ENCODE measurements around the gene RHAG.

RHAG gene

DNA sequence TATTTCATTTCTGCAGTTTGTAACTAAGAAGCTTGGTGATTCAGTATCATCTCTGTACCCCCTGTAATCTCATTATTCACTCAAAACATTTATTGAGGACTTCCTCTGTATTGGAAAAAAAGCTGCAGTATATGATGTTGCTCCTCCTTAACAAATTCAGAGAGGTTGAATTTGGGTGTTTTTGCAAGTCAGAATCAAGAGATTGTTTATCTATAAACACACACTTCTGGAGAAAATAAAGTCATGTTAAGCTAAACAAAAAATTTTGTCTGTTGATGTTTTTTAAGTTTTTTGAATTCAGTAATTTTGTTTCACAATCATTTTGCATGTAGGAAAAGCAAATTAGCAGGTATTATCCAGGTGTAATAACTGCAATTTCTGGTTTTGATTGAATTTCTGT lies 11.4 kb upstream of the RHAG start:
- no peak for TF ChIP-seq FOXP2 (optimal IDR thresholded peaks at IDR 0.05; ENCODE audit: borderline replicate concordance, extremely low read depth, extremely low read length, insufficient read depth)
- no peak for TF ChIP-seq SIN3A (IDR thresholded peaks at IDR 0.05; ENCODE audit: borderline replicate concordance, insufficient read depth, low read length)
- no peak for TF ChIP-seq TAF1 (IDR thresholded peaks at IDR 0.05; ENCODE audit: borderline replicate concordance, insufficient read depth, low read length)
- TF ChIP-seq, protein P1, sequence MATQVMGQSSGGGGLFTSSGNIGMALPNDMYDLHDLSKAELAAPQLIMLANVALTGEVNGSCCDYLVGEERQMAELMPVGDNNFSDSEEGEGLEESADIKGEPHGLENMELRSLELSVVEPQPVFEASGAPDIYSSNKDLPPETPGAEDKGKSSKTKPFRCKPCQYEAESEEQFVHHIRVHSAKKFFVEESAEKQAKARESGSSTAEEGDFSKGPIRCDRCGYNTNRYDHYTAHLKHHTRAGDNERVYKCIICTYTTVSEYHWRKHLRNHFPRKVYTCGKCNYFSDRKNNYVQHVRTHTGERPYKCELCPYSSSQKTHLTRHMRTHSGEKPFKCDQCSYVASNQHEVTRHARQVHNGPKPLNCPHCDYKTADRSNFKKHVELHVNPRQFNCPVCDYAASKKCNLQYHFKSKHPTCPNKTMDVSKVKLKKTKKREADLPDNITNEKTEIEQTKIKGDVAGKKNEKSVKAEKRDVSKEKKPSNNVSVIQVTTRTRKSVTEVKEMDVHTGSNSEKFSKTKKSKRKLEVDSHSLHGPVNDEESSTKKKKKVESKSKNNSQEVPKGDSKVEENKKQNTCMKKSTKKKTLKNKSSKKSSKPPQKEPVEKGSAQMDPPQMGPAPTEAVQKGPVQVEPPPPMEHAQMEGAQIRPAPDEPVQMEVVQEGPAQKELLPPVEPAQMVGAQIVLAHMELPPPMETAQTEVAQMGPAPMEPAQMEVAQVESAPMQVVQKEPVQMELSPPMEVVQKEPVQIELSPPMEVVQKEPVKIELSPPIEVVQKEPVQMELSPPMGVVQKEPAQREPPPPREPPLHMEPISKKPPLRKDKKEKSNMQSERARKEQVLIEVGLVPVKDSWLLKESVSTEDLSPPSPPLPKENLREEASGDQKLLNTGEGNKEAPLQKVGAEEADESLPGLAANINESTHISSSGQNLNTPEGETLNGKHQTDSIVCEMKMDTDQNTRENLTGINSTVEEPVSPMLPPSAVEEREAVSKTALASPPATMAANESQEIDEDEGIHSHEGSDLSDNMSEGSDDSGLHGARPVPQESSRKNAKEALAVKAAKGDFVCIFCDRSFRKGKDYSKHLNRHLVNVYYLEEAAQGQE (IDR thresholded peaks at IDR 0.05; ENCODE audit: insufficient read depth in 1 of 2, low read depth in 2 of 2, low read length in 2 of 2) = no peak
- no peak for TF ChIP-seq POLR2AphosphoS5 (IDR thresholded peaks at IDR 0.05; ENCODE audit: low read depth, low read length)

DNA sequence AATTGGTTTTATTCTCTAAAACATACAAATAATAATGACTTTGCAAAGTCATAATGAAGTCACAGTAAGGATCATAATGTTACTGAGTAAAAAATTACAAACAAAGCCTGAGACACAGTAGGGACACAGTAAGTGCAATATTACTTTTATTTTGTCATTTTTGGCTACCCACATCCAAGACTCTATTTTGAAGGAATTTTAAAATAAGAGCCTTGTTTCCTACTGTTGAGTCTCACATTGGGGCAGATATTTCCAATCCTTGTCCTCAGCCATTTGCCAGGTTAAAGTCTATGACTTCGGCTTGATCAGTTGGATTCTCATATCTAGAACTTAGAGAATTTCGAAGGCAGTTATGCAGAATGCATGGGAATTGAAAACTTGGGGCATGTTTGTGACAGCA lies 10.8 kb upstream of the RHAG start:
- TF ChIP-seq POLR2AphosphoS5 (IDR thresholded peaks at IDR 0.05; ENCODE audit: low read depth, low read length) (no peak), FOXP2 (optimal IDR thresholded peaks at IDR 0.05; ENCODE audit: borderline replicate concordance, extremely low read depth, extremely low read length, insufficient read depth) (no peak), TAF1 (IDR thresholded peaks at IDR 0.05; ENCODE audit: borderline replicate concordance, insufficient read depth, low read length) (no peak), SIN3A (IDR thresholded peaks at IDR 0.05; ENCODE audit: borderline replicate concordance, insufficient read depth, low read length) (no peak)
- TF ChIP-seq, protein P1 (IDR thresholded peaks at IDR 0.05; ENCODE audit: insufficient read depth in 1 of 2, low read depth in 2 of 2, low read length in 2 of 2) = no peak

DNA sequence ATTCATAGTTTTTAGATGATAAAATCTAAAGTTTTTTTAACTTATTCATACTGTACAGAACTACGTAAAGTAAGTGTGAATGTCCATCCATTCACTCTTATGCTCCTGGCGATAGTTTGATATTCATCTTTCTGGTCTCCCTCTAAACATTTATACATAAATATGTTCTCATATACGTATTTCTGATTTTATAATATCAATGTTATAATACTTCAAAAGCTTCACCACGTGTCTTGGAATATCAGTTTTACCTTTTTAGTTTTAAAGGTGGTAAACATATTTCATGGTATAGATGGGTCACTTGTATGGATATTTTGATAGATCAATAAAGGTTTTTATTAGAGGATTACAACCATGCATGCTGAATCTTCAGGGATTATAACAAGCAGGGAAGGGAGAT lies 10.3 kb upstream of the RHAG start:
- TF ChIP-seq TAF1 (IDR thresholded peaks at IDR 0.05; ENCODE audit: borderline replicate concordance, insufficient read depth, low read length) (no peak), SIN3A (IDR thresholded peaks at IDR 0.05; ENCODE audit: borderline replicate concordance, insufficient read depth, low read length) (no peak)

DNA sequence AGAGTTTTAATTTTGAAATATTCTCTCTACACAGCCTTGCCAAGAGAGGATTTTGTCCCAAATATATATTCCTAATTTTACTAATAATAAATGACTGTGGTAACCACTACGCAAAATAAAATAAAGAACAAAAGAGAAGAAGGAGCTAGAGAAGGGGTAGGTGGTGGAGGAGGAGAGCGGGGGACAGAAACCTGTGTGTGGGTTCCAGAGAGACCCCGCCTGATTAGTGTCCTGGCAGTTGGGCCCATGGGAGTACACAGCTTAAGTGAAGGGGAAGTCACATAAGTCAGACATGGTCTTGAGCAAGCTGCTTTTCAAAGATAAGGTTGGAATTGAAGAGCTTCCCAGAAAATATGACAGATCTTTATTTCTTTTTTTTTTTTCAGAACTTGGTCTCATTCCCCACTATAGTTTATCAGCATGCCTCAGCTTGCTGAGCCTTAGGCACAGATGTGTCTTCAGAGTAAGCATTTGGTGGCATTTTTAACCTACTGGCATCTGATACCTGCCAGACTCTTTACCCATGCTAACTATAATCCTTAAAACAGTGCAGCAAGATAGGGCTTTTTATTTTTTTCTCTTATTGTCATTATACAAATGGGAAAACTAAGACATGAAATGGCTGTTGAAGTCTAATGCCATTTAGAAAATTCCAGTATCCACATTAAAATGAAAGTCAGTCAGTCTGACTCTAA lies 9.6 kb upstream of the RHAG start:
- TF ChIP-seq TAF1 (IDR thresholded peaks at IDR 0.05; ENCODE audit: borderline replicate concordance, insufficient read depth, low read length) (no peak), SIN3A (IDR thresholded peaks at IDR 0.05; ENCODE audit: borderline replicate concordance, insufficient read depth, low read length) (no peak), POLR2AphosphoS5 (IDR thresholded peaks at IDR 0.05; ENCODE audit: low read depth, low read length) (no peak), FOXP2 (optimal IDR thresholded peaks at IDR 0.05; ENCODE audit: borderline replicate concordance, extremely low read depth, extremely low read length, insufficient read depth) (no peak)
- TF ChIP-seq, protein P1 (IDR thresholded peaks at IDR 0.05; ENCODE audit: insufficient read depth in 1 of 2, low read depth in 2 of 2, low read length in 2 of 2) = no peak

DNA sequence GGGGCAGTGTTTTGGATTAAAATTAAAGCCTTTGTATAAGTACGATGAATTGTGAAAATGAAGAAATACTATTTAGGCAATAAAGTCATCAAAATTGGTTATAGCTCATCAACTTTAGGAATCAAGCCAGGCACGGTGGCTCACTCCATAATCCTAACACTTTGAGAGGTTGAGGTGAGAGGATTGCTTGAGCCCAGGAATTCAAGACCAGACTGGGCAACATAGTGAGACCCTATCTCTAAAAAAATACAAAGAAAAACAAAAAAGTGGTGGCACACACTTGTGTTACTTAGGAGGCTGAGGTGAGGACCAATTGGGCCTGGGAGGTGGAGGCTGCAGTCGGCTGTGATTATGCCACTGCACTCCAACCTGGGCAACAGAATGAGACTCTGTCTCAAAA lies 8.5 kb upstream of the RHAG start:
- TF ChIP-seq SIN3A (IDR thresholded peaks at IDR 0.05; ENCODE audit: borderline replicate concordance, insufficient read depth, low read length) (no peak), FOXP2 (optimal IDR thresholded peaks at IDR 0.05; ENCODE audit: borderline replicate concordance, extremely low read depth, extremely low read length, insufficient read depth) (no peak), POLR2AphosphoS5 (IDR thresholded peaks at IDR 0.05; ENCODE audit: low read depth, low read length) (no peak), TAF1 (IDR thresholded peaks at IDR 0.05; ENCODE audit: borderline replicate concordance, insufficient read depth, low read length) (no peak)
- TF ChIP-seq, protein P1 (IDR thresholded peaks at IDR 0.05; ENCODE audit: insufficient read depth in 1 of 2, low read depth in 2 of 2, low read length in 2 of 2) = no peak

Data from PFSK-1 (cell line).